H9 (cell line): ENCODE data around the gene DACH1. TPM values are rescaled to one million over a fixed set of nuclear protein-coding genes. Genes with fewer than 3 reads are reported as not detected.

Experiments used
- DNase-seq: peaks from one replicate; pipeline ENCODE4 v3.0.0-alpha.2; 2017
- H2AFZ ChIP-seq: one replicate; pipeline ENCODE4 v1.6.1; 2013; ENCODE audit warnings: mild to moderate bottlenecking, low read length, control low read depth, moderate library complexity
- H2AK5ac ChIP-seq: 2 replicates; pipeline ENCODE4 v1.6.1; 2013; ENCODE audit warnings: low read length, control low read depth, mixed read lengths; ENCODE audit not compliant: insufficient read length
- H2BK120ac ChIP-seq: one replicate; pipeline ENCODE4 v1.6.1; 2013; ENCODE audit warnings: low read depth, mild to moderate bottlenecking, low read length, control low read depth, inconsistent platforms; ENCODE audit not compliant: poor library complexity, severe bottlenecking
- H2BK12ac ChIP-seq: 2 replicates; pipeline ENCODE4 v1.6.1; 2013; ENCODE audit warnings: low read length, control low read depth, mixed read lengths, low read depth; ENCODE audit not compliant: insufficient read length
- H2BK15ac ChIP-seq: 2 replicates; pipeline ENCODE4 v1.6.1; 2013; ENCODE audit warnings: low read depth, low read length, control low read depth
- H2BK20ac ChIP-seq: one replicate; pipeline ENCODE4 v1.6.1; 2013; ENCODE audit warnings: low read depth, mild to moderate bottlenecking, low read length, control low read depth, inconsistent platforms; ENCODE audit not compliant: poor library complexity, severe bottlenecking
- H2BK5ac ChIP-seq: 2 replicates; pipeline ENCODE4 v1.6.1; 2013; ENCODE audit warnings: low read length, control low read depth, mixed read lengths; ENCODE audit not compliant: insufficient read length
- H3K14ac ChIP-seq: 2 replicates; pipeline ENCODE4 v1.6.1; 2013; ENCODE audit warnings: low read length, control low read depth; ENCODE audit not compliant: insufficient read depth
- H3K18ac ChIP-seq: 2 replicates; pipeline ENCODE4 v1.6.1; 2013; ENCODE audit warnings: low read depth, mild to moderate bottlenecking, mixed read lengths, low read length, control low read depth; ENCODE audit not compliant: insufficient read length
- H3K23ac ChIP-seq: 2 replicates; pipeline ENCODE4 v1.6.1; 2013; ENCODE audit warnings: low read length, control low read depth, mixed read lengths, low read depth; ENCODE audit not compliant: insufficient read length
- H3K23me2 ChIP-seq: 2 replicates; pipeline ENCODE4 v1.6.1; 2013; ENCODE audit warnings: low read depth, mild to moderate bottlenecking, mixed read lengths, low read length, control low read depth; ENCODE audit not compliant: insufficient read length, poor library complexity, severe bottlenecking
- H3K27ac ChIP-seq: 2 replicates; pipeline ENCODE4 v1.5.1; 2013; ENCODE audit warnings: low read length, control low read depth, mixed read lengths, low read depth; ENCODE audit not compliant: insufficient read length
- H3K27me3 ChIP-seq: 2 replicates; pipeline ENCODE4 v1.6.1; 2013; ENCODE audit warnings: low read length, control low read depth, inconsistent platforms; ENCODE audit not compliant: insufficient read depth
- H3K4ac ChIP-seq: 2 replicates; pipeline ENCODE4 v1.6.1; 2013; ENCODE audit warnings: low read depth, mild to moderate bottlenecking, control low read depth, inconsistent platforms, low read length, moderate library complexity
- H3K4me1 ChIP-seq: 2 replicates; pipeline ENCODE4 v1.6.1; 2013; ENCODE audit warnings: low read length, control low read depth, inconsistent platforms; ENCODE audit not compliant: insufficient read depth
- H3K4me2 ChIP-seq: 2 replicates; pipeline ENCODE4 v1.6.1; 2013; ENCODE audit warnings: low read length, control low read depth, mixed read lengths; ENCODE audit not compliant: insufficient read length, insufficient read depth
- H3K56ac ChIP-seq: 2 replicates; pipeline ENCODE4 v1.6.1; 2013; ENCODE audit warnings: low read depth, mild to moderate bottlenecking, mixed read lengths, low read length, control low read depth; ENCODE audit not compliant: insufficient read length
- H3K79me1 ChIP-seq: 2 replicates; pipeline ENCODE4 v1.6.1; 2013; ENCODE audit warnings: low read depth, mild to moderate bottlenecking, moderate library complexity, low read length, control low read depth, inconsistent platforms; ENCODE audit not compliant: insufficient read depth, poor library complexity, severe bottlenecking
- H3K79me2 ChIP-seq: 2 replicates; pipeline ENCODE4 v1.6.1; 2013; ENCODE audit warnings: low read length, control low read depth, inconsistent platforms; ENCODE audit not compliant: insufficient read depth
- H3K9ac ChIP-seq: 2 replicates; pipeline ENCODE4 v1.6.1; 2013; ENCODE audit warnings: low read length, control low read depth, mixed read lengths; ENCODE audit not compliant: insufficient read length; ENCODE audit errors: extremely low read depth
- H3K9me3 ChIP-seq: one replicate; pipeline ENCODE4 v1.6.1; 2013; ENCODE audit warnings: low read depth, low read length, inconsistent platforms; ENCODE audit not compliant: control insufficient read depth
- H3T11ph ChIP-seq: one replicate; pipeline ENCODE4 v1.6.1; 2013; ENCODE audit warnings: mild to moderate bottlenecking, low read length, control low read depth, inconsistent platforms
- H4K20me1 ChIP-seq: one replicate; pipeline ENCODE4 v1.6.1; 2013; ENCODE audit not compliant: control insufficient read depth, insufficient read length, insufficient read depth
- H4K5ac ChIP-seq: 2 replicates; pipeline ENCODE4 v1.6.1; 2013; ENCODE audit warnings: low read depth, mild to moderate bottlenecking, mixed read lengths, low read length, control low read depth; ENCODE audit not compliant: insufficient read length
- H4K8ac ChIP-seq: replicated peaks from 2 replicates; pipeline ENCODE4 v1.6.1; 2013; ENCODE audit warnings: low read length, control low read depth, mixed read lengths, low read depth; ENCODE audit not compliant: insufficient read length
- H4K91ac ChIP-seq: 2 replicates; pipeline ENCODE4 v1.6.1; 2013; ENCODE audit warnings: low read depth, mild to moderate bottlenecking, moderate library complexity, mixed read lengths, low read length, control low read depth; ENCODE audit not compliant: insufficient read length
- H3K27ac Mint-ChIP-seq, 3 experiments: 2 replicates in 2 of 3; 3 replicates in 1 of 3; pipeline ENCODE4 v1.8.0; 2020 to 2021; ENCODE audit warnings: mixed read lengths in 3 of 3, mild to moderate bottlenecking in 1 of 3, moderate library complexity in 1 of 3
- H3K27me3 Mint-ChIP-seq: 2 replicates; pipeline ENCODE4 v1.8.0; 2021; ENCODE audit warnings: low read depth, mild to moderate bottlenecking, moderate library complexity, mixed read lengths
- H3K36me3 Mint-ChIP-seq, 3 experiments: 2 replicates in 2 of 3; 3 replicates in 1 of 3; pipeline ENCODE4 v1.8.0; 2020 to 2021; ENCODE audit warnings: low read depth in 3 of 3, mixed read lengths in 3 of 3; ENCODE audit not compliant: insufficient read depth in 1 of 3
- H3K4me1 Mint-ChIP-seq, 2 experiments: 2 replicates each; pipeline ENCODE4 v1.8.0; 2020; ENCODE audit warnings: mixed read lengths in 2 of 2
- H3K4me3 Mint-ChIP-seq, 2 experiments: 2 replicates in 1 of 2; 3 replicates in 1 of 2; pipeline ENCODE4 v1.8.0; 2020 to 2021; ENCODE audit warnings: mild to moderate bottlenecking in 2 of 2, mixed read lengths in 2 of 2, moderate library complexity in 1 of 2
- H3K9me3 Mint-ChIP-seq, 2 experiments: 2 replicates in 1 of 2; 3 replicates in 1 of 2; pipeline ENCODE4 v1.8.0; 2020; ENCODE audit warnings: mild to moderate bottlenecking in 2 of 2, mixed read lengths in 2 of 2, moderate library complexity in 1 of 2
- WGBS: extraction: QIAGEN DNeasy Blood & Tissue Kit; methylation state at CpG from one replicate; pipeline ENCODE4 v1.1.7; 2013; ENCODE audit warnings: missing lambda C conversion rate, low lambda C conversion rate, mixed read lengths; ENCODE audit not compliant: insufficient read length; ENCODE audit errors: extremely low coverage; 5-methylcytosine and 5-hydroxymethylcytosine counted together
- total RNA-seq: library from RNA; stranded (reverse); gene quantifications from 2 replicates; pipeline ENCODE4 v1.2.1, GENCODE V29; 2021
- TF ChIP-seq, protein P1 (sequence below): fragments of 200-600 bp; sonication (generic); conservative IDR thresholded peaks from 3 replicates; pipeline ENCODE4 v1.8.0; 2021; ENCODE audit warnings: antibody characterized with exemption, mild to moderate bottlenecking

Gene DACH1
- total RNA-seq, 1 experiment from 2014 or later, result not detected

DNA sequence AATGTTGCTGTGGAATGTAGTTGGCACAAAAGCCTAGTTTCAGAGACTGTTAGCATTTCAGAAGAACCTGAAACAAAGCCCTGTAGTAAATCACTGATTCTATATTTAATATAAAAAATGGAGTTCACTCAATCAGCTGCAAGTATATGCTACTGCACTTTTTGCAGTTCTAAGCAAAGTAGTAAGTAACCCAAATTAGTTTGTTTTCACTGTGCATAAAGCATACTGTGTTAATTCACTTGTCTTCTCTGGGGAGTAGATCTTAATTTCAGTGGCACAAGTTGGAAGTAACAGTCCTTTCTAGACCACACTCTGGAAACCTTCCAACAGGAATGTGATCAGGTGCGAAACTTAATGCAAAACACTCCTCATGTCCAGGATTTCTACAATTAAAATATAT is 139.3 kb downstream of the DACH1 start:
- Histone ChIP-seq H3K79me2 (no peaks in the 10 kb centered on the region), H3K9me3 (no peaks in the 10 kb centered on the region), H3T11ph (no peak overlapping the region), H2BK15ac (no peak overlapping the region), H2BK120ac (no peak overlapping the region), H3K56ac (no peak overlapping the region), H3K14ac (no peak overlapping the region), H4K5ac (no peak overlapping the region), H4K91ac (no peak overlapping the region), H4K20me1 (no peaks in the 10 kb centered on the region), H2BK5ac (no peak overlapping the region), H2AFZ (no peak overlapping the region), H3K27ac (no peak overlapping the region), H3K23ac (no peak overlapping the region), H3K27me3 (no peaks in the 10 kb centered on the region), H3K4ac (no peak overlapping the region), H3K23me2 (no peaks in the 10 kb centered on the region), H4K8ac (no peak overlapping the region), H3K4me1 (no peaks in the 10 kb centered on the region), H3K18ac (no peak overlapping the region), H2BK12ac (no peak overlapping the region), H3K9ac (no peak overlapping the region), H2AK5ac (no peak overlapping the region), H3K79me1 (no peaks in the 10 kb centered on the region), H2BK20ac (no peak overlapping the region), H3K4me2 (no peak overlapping the region)
- no peak for DNase-seq
- no peaks in the 10 kb centered on the region for H3K27me3 Mint-ChIP-seq
- no peak overlapping the region; a peak in 1 of 7 replicates for H3K27ac Mint-ChIP-seq
- H3K36me3 Mint-ChIP-seq, result no peaks in the 10 kb centered on the region
- H3K9me3 Mint-ChIP-seq, result no peaks in the 10 kb centered on the region
- TF ChIP-seq, protein P1, sequence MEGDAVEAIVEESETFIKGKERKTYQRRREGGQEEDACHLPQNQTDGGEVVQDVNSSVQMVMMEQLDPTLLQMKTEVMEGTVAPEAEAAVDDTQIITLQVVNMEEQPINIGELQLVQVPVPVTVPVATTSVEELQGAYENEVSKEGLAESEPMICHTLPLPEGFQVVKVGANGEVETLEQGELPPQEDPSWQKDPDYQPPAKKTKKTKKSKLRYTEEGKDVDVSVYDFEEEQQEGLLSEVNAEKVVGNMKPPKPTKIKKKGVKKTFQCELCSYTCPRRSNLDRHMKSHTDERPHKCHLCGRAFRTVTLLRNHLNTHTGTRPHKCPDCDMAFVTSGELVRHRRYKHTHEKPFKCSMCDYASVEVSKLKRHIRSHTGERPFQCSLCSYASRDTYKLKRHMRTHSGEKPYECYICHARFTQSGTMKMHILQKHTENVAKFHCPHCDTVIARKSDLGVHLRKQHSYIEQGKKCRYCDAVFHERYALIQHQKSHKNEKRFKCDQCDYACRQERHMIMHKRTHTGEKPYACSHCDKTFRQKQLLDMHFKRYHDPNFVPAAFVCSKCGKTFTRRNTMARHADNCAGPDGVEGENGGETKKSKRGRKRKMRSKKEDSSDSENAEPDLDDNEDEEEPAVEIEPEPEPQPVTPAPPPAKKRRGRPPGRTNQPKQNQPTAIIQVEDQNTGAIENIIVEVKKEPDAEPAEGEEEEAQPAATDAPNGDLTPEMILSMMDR, result no peak
- H3K4me1 Mint-ChIP-seq, result peaks cover 21% of the 10 kb centered on the region in 2 experiments
- H3K4me3 Mint-ChIP-seq, result no peak overlapping the region
- no CpG with 5 or more reads among the region's 1 CpG for WGBS
